Dendritic cell treated with granulocyte-macrophage colony-stimulating factor and Interleukin-4, amounts not matched to agents 40 ng/mL and 50 ng/mL, for 4 days (primary cell): ENCODE results near the gene TK2.
"Not testable (repeated sequence)": the region's sequence is repeated elsewhere in the genome, so short reads cannot be mapped to it uniquely, and the experiment has no call there.

Experiments
- H3K27ac Mint-ChIP-seq: one replicate; pipeline ENCODE4 v1.8.0; 2022; ENCODE audit warnings: mild to moderate bottlenecking, mixed read lengths
- H3K27me3 Mint-ChIP-seq: one replicate; pipeline ENCODE4 v1.8.0; 2022; ENCODE audit warnings: mild to moderate bottlenecking, mixed read lengths
- H3K36me3 Mint-ChIP-seq: one replicate; pipeline ENCODE4 v1.8.0; 2022; ENCODE audit warnings: low read depth, mixed read lengths
- H3K4me1 Mint-ChIP-seq: one replicate; pipeline ENCODE4 v1.8.0; 2022; ENCODE audit warnings: low read depth, mixed read lengths
- H3K4me3 Mint-ChIP-seq: one replicate; pipeline ENCODE4 v1.8.0; 2022; ENCODE audit warnings: mild to moderate bottlenecking, moderate library complexity, mixed read lengths
- H3K9me3 Mint-ChIP-seq: one replicate; pipeline ENCODE4 v1.8.0; 2022; ENCODE audit warnings: mixed read lengths
- intact Hi-C: fragments of 100-400 bp; cut with micrococcal nuclease; formaldehyde crosslinking; loops from one replicate; pipeline ENCODE4 v1.15.0; 2022

The TK2 gene

GRCh38 chr16:66581246-66581952 lies 31.5 kb upstream of the TK2 start:
- H3K4me1 Mint-ChIP-seq = peaks cover 56% of the 10 kb centered on the region
- peaks cover 40% of the 10 kb centered on the region for H3K27me3 Mint-ChIP-seq
- no peaks in the 10 kb centered on the region for H3K36me3 Mint-ChIP-seq
- no peak overlapping the region for H3K27ac Mint-ChIP-seq
- no peaks in the 10 kb centered on the region for H3K9me3 Mint-ChIP-seq
- intact Hi-C loops = no loop called here
- no peak overlapping the region for H3K4me3 Mint-ChIP-seq

- Mint-ChIP-seq H3K9me3 (no peaks in the 10 kb centered on the region), H3K27me3 (peaks cover 41% of the 10 kb centered on the region)
These were observed 30.8 kb upstream of the TK2 start for GRCh38 chr16:66580605-66581209.

GRCh38 chr16:66578651-66579531 lies 29.0 kb upstream of the TK2 start, which contains the start of gene CMTM2:
CMTM2 (plus strand) TSS chr16:66579463; CDS start chr16:66579608, 145 bp downstream.
- H3K36me3 Mint-ChIP-seq = no peaks in the 10 kb centered on the region
- peaks cover 41% of the 10 kb centered on the region for H3K27me3 Mint-ChIP-seq
- intact Hi-C loops = no loop called here
- peak within 1 kb of the TSS; percentile 56 for H3K27ac Mint-ChIP-seq
- H3K9me3 Mint-ChIP-seq = no peaks in the 10 kb centered on the region
- H3K4me1 Mint-ChIP-seq = peaks cover 56% of the 10 kb centered on the region
- peak within 1 kb of the TSS; percentile 51 for H3K4me3 Mint-ChIP-seq

More at GRCh38 chr16:66580605-66581209, 30.8 kb upstream of the TK2 start:
- H3K36me3 Mint-ChIP-seq = no peaks in the 10 kb centered on the region
- intact Hi-C loops = no loop called here
- H3K4me3 Mint-ChIP-seq = no peak overlapping the region
- H3K27ac Mint-ChIP-seq = no peak overlapping the region
- H3K4me1 Mint-ChIP-seq = peaks cover 56% of the 10 kb centered on the region

- Mint-ChIP-seq H3K27me3 (peaks cover 41% of the 10 kb centered on the region), H3K27ac (no peak overlapping the region), H3K4me1 (peaks cover 63% of the 10 kb centered on the region), H3K4me3 (no peak overlapping the region), H3K36me3 (peaks cover 5% of the 10 kb centered on the region), H3K9me3 (no peaks in the 10 kb centered on the region)
- intact Hi-C loops = no loop called here
These were observed 26.4 kb upstream of the TK2 start for GRCh38 chr16:66576296-66576695.

GRCh38 chr16:66575060-66575459 lies 25.1 kb upstream of the TK2 start:
- Mint-ChIP-seq H3K9me3 (no peaks in the 10 kb centered on the region), H3K27me3 (peaks cover 33% of the 10 kb centered on the region), H3K4me3 (no peak overlapping the region), H3K36me3 (peaks cover 7% of the 10 kb centered on the region), H3K27ac (no peak overlapping the region), H3K4me1 (peaks cover 61% of the 10 kb centered on the region)
- intact Hi-C loops = no loop called here

GRCh38 chr16:66574531-66574930 lies 24.6 kb upstream of the TK2 start:
- peaks cover 27% of the 10 kb centered on the region for H3K27me3 Mint-ChIP-seq
- peak overlapping the region; percentile 34 for H3K27ac Mint-ChIP-seq
- peaks cover 60% of the 10 kb centered on the region for H3K4me1 Mint-ChIP-seq
- H3K9me3 Mint-ChIP-seq = no peaks in the 10 kb centered on the region
- intact Hi-C loops = no loop called here
- no peak overlapping the region for H3K4me3 Mint-ChIP-seq
- peaks cover 7% of the 10 kb centered on the region for H3K36me3 Mint-ChIP-seq

DNA sequence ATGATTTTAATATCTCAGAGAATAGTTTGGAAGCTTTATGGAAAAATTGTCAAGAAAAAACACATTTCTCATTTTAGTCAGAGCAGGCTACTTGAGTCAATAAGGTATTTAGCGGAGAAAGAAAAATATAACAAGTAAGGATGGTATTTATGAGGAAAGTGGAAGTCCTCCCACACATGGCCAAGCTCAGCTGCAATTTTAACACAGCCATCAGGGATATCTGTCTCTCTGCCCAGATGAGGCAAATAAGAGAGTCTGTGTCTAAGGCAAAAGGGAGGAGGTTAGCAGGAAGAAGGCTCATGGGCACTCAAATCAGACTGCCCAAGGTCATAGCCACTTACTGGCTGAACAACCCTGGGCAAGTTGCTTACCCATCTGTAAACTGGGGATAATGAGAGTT lies 24.2 kb upstream of the TK2 start:
- peaks cover 23% of the 10 kb centered on the region for H3K27me3 Mint-ChIP-seq
- H3K4me3 Mint-ChIP-seq = no peak overlapping the region
- peaks cover 59% of the 10 kb centered on the region for H3K4me1 Mint-ChIP-seq
- H3K9me3 Mint-ChIP-seq = no peaks in the 10 kb centered on the region
- H3K36me3 Mint-ChIP-seq = peaks cover 7% of the 10 kb centered on the region
- peak overlapping the region; percentile 34 for H3K27ac Mint-ChIP-seq
- intact Hi-C loops = no loop called here

GRCh38 chr16:66572356-66572755 lies 22.4 kb upstream of the TK2 start:
- Mint-ChIP-seq H3K27ac (no peak overlapping the region), H3K36me3 (peaks cover 14% of the 10 kb centered on the region), H3K4me3 (no peak overlapping the region)

GRCh38 chr16:66569827-66570405 lies 20.0 kb upstream of the TK2 start:
- H3K4me1 Mint-ChIP-seq = peaks cover 42% of the 10 kb centered on the region
- no peaks in the 10 kb centered on the region for H3K9me3 Mint-ChIP-seq
- no peaks in the 10 kb centered on the region for H3K27me3 Mint-ChIP-seq
- no peak overlapping the region for H3K27ac Mint-ChIP-seq
- intact Hi-C loops = no loop called here
- H3K4me3 Mint-ChIP-seq = no peak overlapping the region
- peaks cover 38% of the 10 kb centered on the region for H3K36me3 Mint-ChIP-seq

More at GRCh38 chr16:66572356-66572755, 22.4 kb upstream of the TK2 start:
- peaks cover 6% of the 10 kb centered on the region for H3K27me3 Mint-ChIP-seq
- intact Hi-C loops = no loop called here
- H3K4me1 Mint-ChIP-seq = peaks cover 50% of the 10 kb centered on the region
- no peaks in the 10 kb centered on the region for H3K9me3 Mint-ChIP-seq

GRCh38 chr16:66569131-66569530 lies 19.2 kb upstream of the TK2 start:
- H3K9me3 Mint-ChIP-seq = no peaks in the 10 kb centered on the region
- H3K27me3 Mint-ChIP-seq = no peaks in the 10 kb centered on the region
- H3K36me3 Mint-ChIP-seq = peaks cover 46% of the 10 kb centered on the region
- no peak overlapping the region for H3K27ac Mint-ChIP-seq
- intact Hi-C loops = no loop called here
- H3K4me3 Mint-ChIP-seq = no peak overlapping the region
- peaks cover 38% of the 10 kb centered on the region for H3K4me1 Mint-ChIP-seq

DNA sequence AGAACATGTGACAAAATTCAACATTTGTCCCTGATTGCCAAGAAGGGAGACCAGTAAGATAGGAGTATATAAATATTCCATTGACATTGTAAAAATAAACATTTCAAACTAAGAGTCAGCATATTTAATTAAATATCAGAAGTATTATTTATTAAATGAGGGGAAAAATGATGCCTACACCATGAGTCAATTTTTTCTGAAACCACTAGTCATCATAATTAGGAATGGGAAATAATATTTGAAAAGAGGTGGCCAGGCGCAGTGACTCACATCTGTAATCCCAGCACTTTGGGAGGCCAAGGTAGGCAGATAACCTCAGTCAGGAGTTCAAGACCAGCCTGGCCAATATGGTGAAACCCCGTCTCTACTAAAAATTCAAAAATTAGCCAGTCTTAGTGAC lies 18.4 kb upstream of the TK2 start:
- Mint-ChIP-seq H3K4me1 (peaks cover 35% of the 10 kb centered on the region), H3K36me3 (peaks cover 54% of the 10 kb centered on the region), H3K27me3 (no peaks in the 10 kb centered on the region), H3K4me3 (no peak overlapping the region), H3K9me3 (no peaks in the 10 kb centered on the region), H3K27ac (no peak overlapping the region)
- intact Hi-C loops = no loop called here

- H3K27me3 Mint-ChIP-seq, H3K4me3 Mint-ChIP-seq, intact Hi-C loops, H3K9me3 Mint-ChIP-seq, H3K27ac Mint-ChIP-seq: not testable (repeated sequence)
- Mint-ChIP-seq H3K36me3 (peaks cover 62% of the 10 kb centered on the region), H3K4me1 (peaks cover 27% of the 10 kb centered on the region)
These were observed 17.3 kb upstream of the TK2 start for GRCh38 chr16:66567270-66567669.

DNA sequence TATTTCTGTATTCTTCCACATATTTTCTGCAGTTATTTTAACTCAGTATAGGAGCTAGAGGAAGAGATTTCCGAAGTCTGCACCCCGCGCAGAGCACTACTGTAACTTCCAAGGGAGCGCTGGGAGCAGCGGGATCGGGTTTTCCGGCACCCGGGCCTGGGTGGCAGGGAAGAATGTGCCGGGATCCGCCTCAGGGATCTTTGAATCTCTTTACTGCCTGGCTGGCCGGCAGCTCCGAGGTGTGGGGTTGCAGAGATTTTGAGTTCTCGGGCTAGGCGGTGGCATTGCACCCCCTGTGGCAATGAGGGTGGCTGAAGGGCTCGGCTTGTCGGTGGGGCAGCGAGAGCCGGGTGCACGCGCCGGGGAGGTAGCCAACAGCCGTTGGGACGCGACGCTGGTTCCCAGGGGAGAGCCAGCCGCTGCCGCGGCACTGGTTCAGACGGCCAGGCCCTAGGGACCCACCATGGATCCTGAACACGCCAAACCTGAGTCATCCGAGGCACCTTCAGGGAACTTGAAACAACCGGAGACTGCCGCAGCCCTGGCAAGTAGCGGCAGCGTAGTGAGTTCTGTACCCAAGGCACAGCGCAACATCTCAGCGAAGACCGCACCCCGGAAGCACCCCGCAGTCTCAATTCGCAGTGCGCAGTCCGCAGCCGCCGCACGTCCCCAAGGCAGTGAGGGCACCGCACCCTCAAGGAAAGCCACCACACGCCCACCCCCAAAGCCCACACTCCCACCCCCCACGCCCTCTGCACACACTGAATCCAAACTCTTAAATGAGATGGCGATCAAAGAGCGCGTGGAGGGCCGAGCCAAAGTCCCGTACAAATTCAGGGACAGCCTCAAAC lies 16.4 kb upstream of the TK2 start, which contains the start of gene CMTM1:
Gene CMTM1, plus strand, starts transcription at position 389 of the 851 bp plus-strand sequence. Its CDS starts 75 bp downstream, at position 464.
- Mint-ChIP-seq H3K4me1 (peaks cover 23% of the 10 kb centered on the region), H3K36me3 (peaks cover 65% of the 10 kb centered on the region), H3K27me3 (no peaks in the 10 kb centered on the region), H3K4me3 (no peak within 1 kb of the TSS), H3K9me3 (no peaks in the 10 kb centered on the region), H3K27ac (no peak within 1 kb of the TSS)
- intact Hi-C loops = no loop called here
